Measurements from ENCODE around the gene GMDS. TPM values are rescaled to one million over a fixed set of nuclear protein-coding genes. Genes with fewer than 3 reads are reported as not detected.

Gene GMDS
- total RNA-seq, 4 donors from 2014 or later, result 3.4 to 7.2 (median 4.6) TPM

DNA sequence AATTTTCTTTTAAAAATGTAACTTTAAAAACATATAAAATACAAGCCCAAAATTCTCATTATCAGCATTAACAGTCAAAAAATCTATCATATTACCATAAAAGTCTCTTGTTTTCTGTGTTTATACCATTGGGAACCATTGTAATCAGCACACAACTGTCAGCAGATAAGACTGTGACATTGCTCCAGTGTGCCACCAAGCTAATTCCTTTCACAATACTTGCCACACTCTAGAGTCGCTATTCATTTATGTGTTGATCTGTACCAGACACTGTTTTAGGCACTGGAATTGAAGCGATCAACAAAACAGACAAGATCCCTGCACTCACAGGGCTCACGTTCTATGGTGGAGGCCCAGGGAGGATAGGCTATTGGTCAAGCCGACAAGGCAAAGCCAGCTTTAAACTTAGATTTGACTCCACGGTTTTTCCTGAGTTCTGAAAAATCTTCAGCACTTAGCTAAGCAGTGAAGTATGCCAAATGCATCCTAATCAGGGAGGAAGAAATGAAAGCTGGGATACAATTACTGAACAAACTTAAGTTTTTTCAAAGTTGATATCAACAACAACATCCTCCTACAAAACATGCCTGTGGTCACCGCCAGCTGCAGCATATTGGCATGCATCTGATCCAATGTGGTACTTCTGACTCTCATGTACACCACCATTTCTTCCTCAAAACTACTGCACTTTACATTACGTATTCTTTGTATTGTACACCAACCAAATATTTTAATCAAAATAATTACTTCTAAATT is 60.5 kb downstream of the GMDS start:
- no peaks in the 10 kb centered on the region for H3K36me3 ChIP-seq
- H3K4me3 ChIP-seq, result no peak overlapping the region
- no peaks in the 10 kb centered on the region for H3K4me1 ChIP-seq
- no peaks in the 10 kb centered on the region for H3K9me3 ChIP-seq
- no peaks in the 10 kb centered on the region for H3K27me3 ChIP-seq
- TF ChIP-seq CTCF (IDR thresholded peaks at IDR 0.05 in 4 of 5, conservative IDR thresholded peaks at IDR 0.05 in 1 of 5) (no peak), POLR2A (IDR thresholded peaks at IDR 0.05) (no peak)
- DNase-seq (no peak), ATAC-seq (no peak)
- intact Hi-C loops (cut with DNase I; ENCODE audit: low total_unique reads) (no loop called here), in situ Hi-C loops (cut with MboI; ENCODE audit: low sequenced_read_pairs in 4 of 4) (loop anchor here in 2 of 4 donors (25.0 kb wide), 1 partner anchor 598 kb away; no protein-coding TSS in a partner anchor)
- no peak overlapping the region for H3K27ac ChIP-seq

DNA sequence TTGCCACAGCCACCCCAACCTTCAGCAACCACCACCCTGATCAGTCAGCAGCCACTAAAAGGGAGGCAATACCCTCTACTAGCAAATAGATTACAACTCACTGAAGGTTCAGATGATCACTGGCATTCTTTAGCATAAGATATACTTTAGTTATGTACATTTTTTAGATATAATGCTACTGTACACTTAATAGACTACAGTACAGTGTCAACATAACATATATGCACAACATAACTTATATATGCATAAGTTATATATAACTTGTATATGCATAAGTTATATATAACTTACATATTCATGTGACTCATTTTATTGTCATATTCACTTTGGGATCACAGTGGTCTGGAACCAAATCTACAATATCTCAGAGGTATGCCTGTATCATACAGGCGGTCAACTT is 61.7 kb downstream of the GMDS start:
- H3K27ac ChIP-seq, result no peak overlapping the region
- H3K4me1 ChIP-seq, result no peaks in the 10 kb centered on the region
- H3K36me3 ChIP-seq, result no peaks in the 10 kb centered on the region
- intact Hi-C loops (cut with DNase I; ENCODE audit: low total_unique reads), result no loop called here
- no peaks in the 10 kb centered on the region for H3K9me3 ChIP-seq
- DNase-seq (no peak), ATAC-seq (no peak)
- no peak overlapping the region for H3K4me3 ChIP-seq
- H3K27me3 ChIP-seq, result no peaks in the 10 kb centered on the region
- in situ Hi-C loops (cut with MboI; ENCODE audit: low sequenced_read_pairs in 4 of 4), result loop anchor here in 2 of 4 donors (25.0 kb wide), 1 partner anchor 596 kb away; no protein-coding TSS in a partner anchor
- TF ChIP-seq POLR2A (IDR thresholded peaks at IDR 0.05) (no peak), CTCF (IDR thresholded peaks at IDR 0.05 in 4 of 5, conservative IDR thresholded peaks at IDR 0.05 in 1 of 5) (no peak)

DNA sequence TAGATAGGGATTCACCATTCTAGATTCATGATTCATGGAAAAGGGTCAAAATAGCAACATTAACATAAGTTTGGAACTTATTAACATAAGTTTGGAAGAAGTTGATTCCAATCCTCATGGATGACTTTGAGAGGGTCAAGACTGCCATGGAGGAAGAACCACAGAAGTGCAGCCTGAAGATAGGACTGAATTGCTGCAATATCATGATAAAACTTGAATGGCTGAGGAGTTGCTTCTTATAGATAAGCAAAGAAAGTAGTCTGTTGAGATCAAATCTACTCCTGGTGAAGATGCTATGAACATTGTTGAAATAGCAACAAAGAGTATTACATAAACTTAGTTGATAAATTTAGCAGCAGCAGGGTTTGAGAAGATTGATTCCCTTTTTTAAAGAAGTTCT is 62.2 kb downstream of the GMDS start:
- DNase-seq (no peak), ATAC-seq (no peak)
- in situ Hi-C loops (cut with MboI; ENCODE audit: low sequenced_read_pairs in 4 of 4), result loop anchor here in 2 of 4 donors (25.0 kb wide), 1 partner anchor 596 kb away; no protein-coding TSS in a partner anchor

GRCh38 chr6:2182251-2182650 is 63.2 kb downstream of the GMDS start:
- H3K4me1 ChIP-seq, result no peaks in the 10 kb centered on the region
- H3K27me3 ChIP-seq, result no peaks in the 10 kb centered on the region
- ATAC-seq (no peak), DNase-seq (no peak)
- no peaks in the 10 kb centered on the region for H3K36me3 ChIP-seq
- H3K27ac ChIP-seq, result no peak overlapping the region
- intact Hi-C loops (cut with DNase I; ENCODE audit: low total_unique reads) (no loop called here), in situ Hi-C loops (cut with MboI; ENCODE audit: low sequenced_read_pairs in 4 of 4) (loop anchor here in 2 of 4 donors (25.0 kb wide), 1 partner anchor 595 kb away; no protein-coding TSS in a partner anchor)
- no peaks in the 10 kb centered on the region for H3K9me3 ChIP-seq
- H3K4me3 ChIP-seq, result no peak overlapping the region
- TF ChIP-seq POLR2A (IDR thresholded peaks at IDR 0.05) (no peak), CTCF (IDR thresholded peaks at IDR 0.05 in 4 of 5, conservative IDR thresholded peaks at IDR 0.05 in 1 of 5) (no peak)

More for the DNA sequence above, 62.2 kb downstream of the GMDS start:
- intact Hi-C loops (cut with DNase I; ENCODE audit: low total_unique reads), result no loop called here
- H3K27me3 ChIP-seq, result no peaks in the 10 kb centered on the region
- no peak overlapping the region for H3K4me3 ChIP-seq
- no peaks in the 10 kb centered on the region for H3K36me3 ChIP-seq
- no peak for TF ChIP-seq POLR2A (IDR thresholded peaks at IDR 0.05)
- no peak for TF ChIP-seq CTCF (IDR thresholded peaks at IDR 0.05 in 4 of 5, conservative IDR thresholded peaks at IDR 0.05 in 1 of 5)
- H3K9me3 ChIP-seq, result no peaks in the 10 kb centered on the region
- H3K27ac ChIP-seq, result no peak overlapping the region
- H3K4me1 ChIP-seq, result no peaks in the 10 kb centered on the region

Measured in gastrocnemius medialis (tissue), 4 donors.